ENCODE results near the gene ADAM23.

ADAM23 gene

GRCh38 chr2:206642075-206643025, 199.0 kb downstream of the ADAM23 start, which contains the start of gene FAM237A:
FAM237A (plus strand) TSS chr2:206642487; CDS start chr2:206644237, 1,750 bp downstream.
- DNase-seq (peak; percentile 4), ATAC-seq (no peak)
- peaks cover 18% of the 10 kb centered on the region for H3K27me3 Mint-ChIP-seq
- no peaks in the 10 kb centered on the region for H3K4me1 Mint-ChIP-seq
- no peak within 1 kb of the TSS for H3K4me3 Mint-ChIP-seq
- no peaks in the 10 kb centered on the region for H3K36me3 Mint-ChIP-seq (ENCODE audit: low read depth)
- no peaks in the 10 kb centered on the region for H3K9me3 Mint-ChIP-seq
- H3K27ac Mint-ChIP-seq: no peak within 1 kb of the TSS

DNA sequence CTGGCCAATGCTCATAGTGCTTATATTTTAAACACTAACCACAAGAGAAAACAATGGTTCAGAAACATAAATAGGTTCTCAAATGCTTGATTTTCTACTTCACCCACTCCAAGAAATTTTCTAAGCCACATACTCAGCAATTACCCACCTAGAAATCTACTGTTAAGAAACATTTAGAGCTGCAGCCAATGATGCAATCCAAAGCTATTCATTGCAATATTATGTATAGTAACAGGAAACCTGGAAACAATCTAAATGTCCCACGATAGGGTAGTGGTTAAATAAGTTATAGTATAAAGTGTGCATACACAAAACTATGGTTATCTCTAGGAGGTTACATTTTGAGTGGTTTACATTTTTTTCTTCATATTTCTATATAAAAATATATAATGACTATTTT, 204.7 kb downstream of the ADAM23 start:
- H3K36me3 Mint-ChIP-seq (ENCODE audit: low read depth): no peaks in the 10 kb centered on the region
- DNase-seq (no peak), ATAC-seq (no peak)
- no peaks in the 10 kb centered on the region for H3K9me3 Mint-ChIP-seq
- no peak overlapping the region for H3K27ac Mint-ChIP-seq
- H3K4me3 Mint-ChIP-seq: no peak overlapping the region
- H3K27me3 Mint-ChIP-seq: peaks cover 10% of the 10 kb centered on the region
- no peaks in the 10 kb centered on the region for H3K4me1 Mint-ChIP-seq

DNA sequence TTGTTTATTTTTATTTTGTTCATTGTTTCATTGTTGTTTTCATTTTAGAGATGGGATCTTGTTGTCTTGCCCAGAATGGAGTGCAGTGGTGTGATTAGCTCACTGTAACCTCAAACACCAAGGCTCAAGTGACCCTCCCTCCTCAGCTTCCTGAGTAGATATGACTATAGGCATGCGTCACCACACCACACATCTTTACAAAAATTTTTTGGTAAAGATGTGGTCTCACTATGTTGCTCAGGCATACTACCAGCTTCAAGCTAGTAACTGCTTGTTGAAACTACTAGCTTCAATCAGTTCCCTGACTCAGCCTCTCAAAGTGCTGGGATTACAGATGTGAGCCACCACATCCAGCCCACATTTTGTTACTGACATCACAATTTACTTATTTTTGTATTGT, 213.8 kb downstream of the ADAM23 start:
- H3K27me3 Mint-ChIP-seq: peaks cover 19% of the 10 kb centered on the region
- ATAC-seq: no peak
- no peaks in the 10 kb centered on the region for H3K4me1 Mint-ChIP-seq
- no peak for DNase-seq
- H3K36me3 Mint-ChIP-seq (ENCODE audit: low read depth): no peaks in the 10 kb centered on the region
- H3K27ac Mint-ChIP-seq: no peak overlapping the region
- no peak overlapping the region for H3K4me3 Mint-ChIP-seq
- peaks cover 12% of the 10 kb centered on the region for H3K9me3 Mint-ChIP-seq

DNA sequence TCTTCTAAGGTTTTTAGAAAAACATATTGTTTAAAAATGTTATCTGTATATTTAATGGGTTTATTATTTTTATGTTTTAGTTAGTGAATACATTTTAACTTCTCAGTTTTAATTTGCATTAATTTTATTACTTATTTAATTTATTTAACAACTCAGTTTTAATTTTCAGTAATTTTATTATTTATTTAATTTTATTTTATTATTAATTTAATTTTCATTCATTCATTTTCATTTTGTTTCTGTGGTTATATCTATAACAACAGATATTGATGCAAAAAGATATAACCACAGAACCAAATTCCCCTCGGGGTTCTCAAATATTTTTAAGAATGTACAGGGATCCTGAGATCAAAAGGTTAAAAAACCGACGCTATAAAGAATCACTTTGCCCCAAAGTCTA, 221.9 kb downstream of the ADAM23 start:
- Mint-ChIP-seq H3K4me1 (no peaks in the 10 kb centered on the region), H3K36me3 (ENCODE audit: low read depth) (no peaks in the 10 kb centered on the region), H3K27ac (no peak overlapping the region), H3K9me3 (no peaks in the 10 kb centered on the region), H3K27me3 (peaks cover 7% of the 10 kb centered on the region), H3K4me3 (no peak overlapping the region)
- DNase-seq (no peak), ATAC-seq (no peak)
